Measurements from ENCODE around the gene TCF12. TPM values are rescaled to one million over a fixed set of nuclear protein-coding genes. Genes with fewer than 3 reads are reported as not detected.

The TCF12 gene
- total RNA-seq, 2 experiments from 2014 or later: 76.4 to 78.1 TPM

- no peaks in the 10 kb centered on the region for H3K36me3 Mint-ChIP-seq
- no peak for ATAC-seq (ENCODE audit: low read depth)
- no peak for DNase-seq
- H3K4me3 Mint-ChIP-seq: no peak overlapping the region
- peaks cover 16% of the 10 kb centered on the region for H3K27me3 Mint-ChIP-seq
- POLR2A ChIA-PET: no interaction called here
- H3K9me3 Mint-ChIP-seq: no peaks in the 10 kb centered on the region
- H3K4me1 Mint-ChIP-seq: peaks cover 10% of the 10 kb centered on the region
- no peak overlapping the region for H3K27ac Mint-ChIP-seq
Observed at GRCh38 chr15:57327985-57328471, 409.6 kb downstream of the TCF12 start.

- ATAC-seq (ENCODE audit: low read depth) (no peak), DNase-seq (no peak)
- Mint-ChIP-seq H3K4me3 (no peak overlapping the region), H3K27ac (no peak overlapping the region), H3K27me3 (peaks cover 18% of the 10 kb centered on the region), H3K36me3 (no peaks in the 10 kb centered on the region), H3K4me1 (peaks cover 9% of the 10 kb centered on the region), H3K9me3 (no peaks in the 10 kb centered on the region)
- POLR2A ChIA-PET: no interaction called here
Observed at GRCh38 chr15:57328479-57328878, 410.0 kb downstream of the TCF12 start.

- POLR2A ChIA-PET: no interaction called here
- H3K36me3 Mint-ChIP-seq: no peaks in the 10 kb centered on the region
- H3K4me1 Mint-ChIP-seq: peaks cover 9% of the 10 kb centered on the region
- DNase-seq: no peak
- H3K9me3 Mint-ChIP-seq: no peaks in the 10 kb centered on the region
- ATAC-seq (ENCODE audit: low read depth): no peak
- no peak overlapping the region for H3K4me3 Mint-ChIP-seq
- peaks cover 18% of the 10 kb centered on the region for H3K27me3 Mint-ChIP-seq
- no peak overlapping the region for H3K27ac Mint-ChIP-seq
Observed at GRCh38 chr15:57328897-57329296, 410.5 kb downstream of the TCF12 start.

- H3K9me3 Mint-ChIP-seq: no peaks in the 10 kb centered on the region
- H3K4me3 Mint-ChIP-seq: no peak overlapping the region
- H3K27me3 Mint-ChIP-seq: peaks cover 18% of the 10 kb centered on the region
- peaks cover 9% of the 10 kb centered on the region for H3K4me1 Mint-ChIP-seq
- ATAC-seq (ENCODE audit: low read depth): no peak
- POLR2A ChIA-PET: no interaction called here
- no peaks in the 10 kb centered on the region for H3K36me3 Mint-ChIP-seq
- no peak overlapping the region for H3K27ac Mint-ChIP-seq
- no peak for DNase-seq
Observed at GRCh38 chr15:57329582-57330367, 411.3 kb downstream of the TCF12 start.

DNA sequence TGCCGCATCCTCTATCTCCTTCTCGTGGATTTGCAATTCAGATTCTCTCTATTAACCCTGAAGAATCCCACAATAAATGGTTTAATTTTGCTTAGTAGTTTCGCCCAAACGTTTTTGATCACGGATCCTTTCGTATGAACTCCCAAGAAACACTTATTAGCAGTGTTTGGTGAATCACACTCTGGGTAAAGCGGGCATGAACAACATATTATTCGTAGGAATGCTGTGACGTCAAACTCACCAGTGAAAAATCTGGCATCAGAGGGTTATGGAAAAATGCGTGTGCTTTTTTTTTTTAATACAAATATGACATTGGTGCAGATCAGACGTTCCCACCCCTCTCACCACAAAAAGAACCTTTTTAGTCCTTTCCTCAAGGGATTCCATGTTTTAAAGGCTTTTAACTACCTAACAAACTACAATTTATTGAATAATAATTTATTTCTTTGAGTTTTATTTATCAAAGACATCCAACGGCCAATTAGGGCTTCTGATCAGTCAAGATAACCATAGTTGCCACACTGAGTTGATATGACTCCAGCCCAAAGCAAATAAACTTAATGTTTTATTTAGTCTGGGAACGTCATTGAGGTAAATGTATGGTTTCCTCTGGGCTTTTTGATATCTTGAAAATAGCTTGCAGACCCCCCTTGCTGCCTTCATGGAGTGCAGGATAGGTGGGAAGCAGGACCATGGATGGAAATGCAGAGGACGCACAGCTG is 412.3 kb downstream of the TCF12 start:
- ATAC-seq (ENCODE audit: low read depth) (no peak), DNase-seq (no peak)
- Mint-ChIP-seq H3K4me3 (no peak overlapping the region), H3K27me3 (peaks cover 18% of the 10 kb centered on the region), H3K4me1 (peaks cover 9% of the 10 kb centered on the region), H3K9me3 (no peaks in the 10 kb centered on the region), H3K36me3 (no peaks in the 10 kb centered on the region), H3K27ac (no peak overlapping the region)
- POLR2A ChIA-PET: no interaction called here

DNA sequence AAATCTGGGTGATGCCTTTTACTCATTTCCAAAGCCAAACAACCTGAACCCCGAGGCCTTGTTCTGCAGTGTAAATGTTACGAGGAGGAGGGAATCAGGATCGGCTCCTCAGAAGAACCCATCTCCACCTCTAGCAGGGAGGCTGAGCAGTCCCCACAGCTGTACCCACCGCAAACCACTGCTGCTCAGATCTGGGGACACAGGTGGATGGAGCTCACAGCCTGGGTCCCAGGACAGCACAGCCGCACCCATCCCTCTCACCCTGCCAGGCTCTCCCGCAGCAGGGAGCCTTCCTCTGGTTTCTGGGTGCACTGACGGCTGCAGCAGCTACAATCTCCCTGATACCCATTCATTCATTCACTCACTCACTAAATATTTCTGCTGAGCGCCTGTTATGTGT is 413.9 kb downstream of the TCF12 start:
- H3K27ac Mint-ChIP-seq: no peak overlapping the region
- POLR2A ChIA-PET: no interaction called here
- peaks cover 18% of the 10 kb centered on the region for H3K27me3 Mint-ChIP-seq
- ATAC-seq (ENCODE audit: low read depth) (no peak), DNase-seq (no peak)
- peaks cover 9% of the 10 kb centered on the region for H3K4me1 Mint-ChIP-seq
- H3K4me3 Mint-ChIP-seq: no peak overlapping the region
- no peaks in the 10 kb centered on the region for H3K36me3 Mint-ChIP-seq
- H3K9me3 Mint-ChIP-seq: no peaks in the 10 kb centered on the region

DNA sequence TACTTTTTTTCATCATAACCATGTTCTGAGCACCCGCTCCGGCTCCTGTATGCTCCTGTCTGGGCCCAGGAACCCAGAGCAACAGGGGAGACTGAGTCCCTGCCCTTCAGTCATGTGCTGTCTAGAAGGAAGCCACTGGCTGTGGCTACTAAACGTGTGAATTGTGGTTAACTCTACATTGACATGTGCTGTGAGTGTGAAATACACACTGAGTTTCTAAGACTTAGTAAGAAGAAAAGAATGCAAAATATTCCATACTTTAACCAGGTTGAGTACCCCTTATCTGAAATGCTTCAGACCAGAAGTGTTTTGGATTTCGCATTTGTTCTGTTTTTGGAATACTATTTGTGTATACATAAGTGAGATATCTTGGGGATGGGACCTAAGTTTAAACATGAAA is 415.0 kb downstream of the TCF12 start:
- ATAC-seq (ENCODE audit: low read depth): no peak
- peaks cover 9% of the 10 kb centered on the region for H3K4me1 Mint-ChIP-seq
- peaks cover 18% of the 10 kb centered on the region for H3K27me3 Mint-ChIP-seq
- no peaks in the 10 kb centered on the region for H3K36me3 Mint-ChIP-seq
- H3K9me3 Mint-ChIP-seq: no peaks in the 10 kb centered on the region
- no peak for DNase-seq
- POLR2A ChIA-PET: no interaction called here
- no peak overlapping the region for H3K4me3 Mint-ChIP-seq
- H3K27ac Mint-ChIP-seq: no peak overlapping the region

DNA sequence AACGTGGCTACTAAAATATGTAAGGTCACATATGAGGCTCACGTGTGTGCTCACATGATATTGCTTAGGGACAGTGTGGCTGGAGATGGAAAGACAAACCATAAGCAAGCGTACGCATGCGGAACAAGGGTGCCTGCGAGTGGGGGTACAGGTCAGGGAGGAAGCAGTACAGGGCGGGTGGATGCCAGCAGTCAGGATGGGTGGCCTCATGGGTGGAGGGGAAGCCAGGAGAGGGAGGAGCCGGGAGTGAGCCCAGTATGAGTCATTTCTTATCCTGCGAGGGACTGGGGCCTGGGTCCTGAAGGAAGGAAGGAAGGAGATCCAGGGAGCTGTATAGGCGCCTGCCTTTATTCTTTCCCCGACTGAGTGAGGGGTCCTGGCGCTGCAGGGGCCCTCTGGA is 415.8 kb downstream of the TCF12 start:
- Mint-ChIP-seq H3K27me3 (peaks cover 17% of the 10 kb centered on the region), H3K4me1 (peaks cover 9% of the 10 kb centered on the region), H3K36me3 (no peaks in the 10 kb centered on the region), H3K4me3 (no peak overlapping the region), H3K9me3 (no peaks in the 10 kb centered on the region), H3K27ac (no peak overlapping the region)
- no peak for DNase-seq
- no peak for ATAC-seq (ENCODE audit: low read depth)
- POLR2A ChIA-PET: no interaction called here

- no peak overlapping the region for H3K27ac Mint-ChIP-seq
- H3K9me3 Mint-ChIP-seq: no peaks in the 10 kb centered on the region
- POLR2A ChIA-PET: no interaction called here
- H3K4me3 Mint-ChIP-seq: no peak overlapping the region
- no peaks in the 10 kb centered on the region for H3K36me3 Mint-ChIP-seq
- H3K27me3 Mint-ChIP-seq: peaks cover 10% of the 10 kb centered on the region
- H3K4me1 Mint-ChIP-seq: peaks cover 1% of the 10 kb centered on the region
- DNase-seq: no peak
- no peak for ATAC-seq (ENCODE audit: low read depth)
Observed at GRCh38 chr15:57335293-57335715, 416.9 kb downstream of the TCF12 start.

- H3K4me3 Mint-ChIP-seq: no peak overlapping the region
- H3K9me3 Mint-ChIP-seq: no peaks in the 10 kb centered on the region
- no peaks in the 10 kb centered on the region for H3K36me3 Mint-ChIP-seq
- no peaks in the 10 kb centered on the region for H3K4me1 Mint-ChIP-seq
- DNase-seq: no peak
- ATAC-seq (ENCODE audit: low read depth): no peak
- H3K27me3 Mint-ChIP-seq: peaks cover 10% of the 10 kb centered on the region
- H3K27ac Mint-ChIP-seq: no peak overlapping the region
- POLR2A ChIA-PET: no interaction called here
Observed at GRCh38 chr15:57335719-57336118, 417.3 kb downstream of the TCF12 start.

GRCh38 chr15:57337868-57338411 is 419.5 kb downstream of the TCF12 start:
- no peaks in the 10 kb centered on the region for H3K36me3 Mint-ChIP-seq
- POLR2A ChIA-PET: no interaction called here
- H3K4me3 Mint-ChIP-seq: no peak overlapping the region
- no peaks in the 10 kb centered on the region for H3K9me3 Mint-ChIP-seq
- peaks cover 12% of the 10 kb centered on the region for H3K27me3 Mint-ChIP-seq
- no peaks in the 10 kb centered on the region for H3K4me1 Mint-ChIP-seq
- ATAC-seq (ENCODE audit: low read depth) (no peak), DNase-seq (no peak)
- H3K27ac Mint-ChIP-seq: no peak overlapping the region

DNA sequence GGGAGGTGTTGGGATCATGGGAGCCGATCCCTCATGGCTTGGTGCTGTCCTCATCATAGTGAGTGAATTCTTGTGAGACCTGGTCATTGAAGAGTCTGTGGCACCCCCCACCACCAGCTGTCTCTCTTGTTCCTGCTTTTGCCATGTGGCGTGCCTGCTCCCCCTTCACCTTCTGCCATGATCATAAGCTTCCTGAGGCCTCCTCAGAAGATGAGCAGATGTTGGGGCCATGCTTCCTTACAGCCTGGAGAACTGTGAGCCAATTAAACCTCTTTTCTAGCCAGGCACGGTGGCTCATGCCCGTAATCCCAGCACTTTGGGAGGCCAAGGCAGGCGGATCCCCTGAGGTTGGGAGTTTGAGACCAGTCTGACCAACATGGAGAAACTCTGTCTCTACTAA is 420.9 kb downstream of the TCF12 start:
- Mint-ChIP-seq H3K4me1 (no peaks in the 10 kb centered on the region), H3K27me3 (peaks cover 9% of the 10 kb centered on the region), H3K36me3 (no peaks in the 10 kb centered on the region), H3K27ac (no peak overlapping the region), H3K9me3 (no peaks in the 10 kb centered on the region), H3K4me3 (no peak overlapping the region)
- no peak for DNase-seq
- ATAC-seq (ENCODE audit: low read depth): no peak
- POLR2A ChIA-PET: no interaction called here

All from activated naive CD8-positive, alpha-beta T cell treated with anti-CD3 and anti-CD28 coated beads, Interleukin-2, amount 10 ng/mL, durations not matched to agents 7 days and 5 days (primary cell).